ENCODE measurements around the gene UCHL1. TPM values are rescaled to one million over a fixed set of nuclear protein-coding genes. Genes with fewer than 3 reads are reported as not detected.
"Not testable (repeated sequence)": the region's sequence is repeated elsewhere in the genome, so short reads cannot be mapped to it uniquely, and the experiment has no call there.

The UCHL1 gene
- total RNA-seq, 2 experiments from 2014 or later: 0.34 to 0.37 TPM

DNA sequence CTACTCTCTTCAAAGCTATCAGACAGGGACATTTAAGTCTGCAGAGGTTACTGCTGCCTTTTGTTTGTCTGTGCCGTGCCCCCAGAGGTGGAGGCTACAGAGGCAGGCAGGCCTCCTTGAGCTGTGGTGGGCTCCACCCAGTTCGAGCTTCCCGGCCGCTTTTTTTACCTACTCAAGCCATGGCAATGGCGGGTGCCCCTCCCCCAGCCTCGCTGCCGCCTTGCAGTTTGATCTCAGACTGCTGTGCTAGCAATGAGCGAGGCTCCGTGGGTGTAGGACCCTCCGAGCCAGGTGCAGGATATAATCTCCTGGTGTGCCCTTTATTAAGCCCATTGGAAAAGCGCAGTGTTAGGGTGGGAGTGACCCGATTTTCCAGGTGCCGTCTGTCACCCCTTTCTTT lies 19.2 kb downstream of the UCHL1 start:
- H3K4me3 Mint-ChIP-seq; CTCF ChIA-PET; H3K36me3 Mint-ChIP-seq (ENCODE audit: low read depth); H3K27ac Mint-ChIP-seq; H3K27me3 Mint-ChIP-seq (ENCODE audit: low read depth); ATAC-seq; DNase-seq; POLR2A ChIA-PET; H3K9me3 Mint-ChIP-seq (ENCODE audit: insufficient read depth); H3K4me1 Mint-ChIP-seq (ENCODE audit: low read depth): not testable (repeated sequence)

DNA sequence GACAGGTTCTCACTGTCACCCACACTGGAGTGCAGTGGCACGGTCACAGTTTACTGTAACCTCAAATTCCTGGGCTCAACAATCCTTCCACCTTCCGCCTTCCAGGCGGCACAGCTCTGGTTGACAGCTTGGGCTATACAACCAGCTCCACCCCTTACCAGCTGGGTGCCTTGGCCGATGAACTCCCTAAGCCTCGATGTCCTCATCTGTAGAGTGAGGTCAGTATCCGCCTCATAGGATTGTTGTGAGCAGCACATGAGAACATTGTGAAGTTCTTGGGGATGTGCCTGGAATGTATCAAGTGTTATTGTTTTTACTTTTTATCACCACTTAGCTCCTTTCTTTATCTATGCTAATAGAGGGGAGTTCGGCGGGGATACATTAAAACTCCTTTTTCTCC lies 23.3 kb downstream of the UCHL1 start:
- H3K27ac Mint-ChIP-seq: no peak overlapping the region
- no peaks in the 10 kb centered on the region for H3K4me1 Mint-ChIP-seq (ENCODE audit: low read depth)
- POLR2A ChIA-PET: no interaction called here
- CTCF ChIA-PET: interaction anchor here (0.6 to 4.1 kb wide), 6 partner anchors 26 to 607 kb away, joined by 3 to 31 read pairs (median 4); no protein-coding TSS in a partner anchor
- H3K4me3 Mint-ChIP-seq: no peak overlapping the region
- H3K9me3 Mint-ChIP-seq (ENCODE audit: insufficient read depth): no peaks in the 10 kb centered on the region
- no peak for DNase-seq
- H3K27me3 Mint-ChIP-seq (ENCODE audit: low read depth): no peaks in the 10 kb centered on the region
- ATAC-seq: no peak
- H3K36me3 Mint-ChIP-seq (ENCODE audit: low read depth): no peaks in the 10 kb centered on the region

DNA sequence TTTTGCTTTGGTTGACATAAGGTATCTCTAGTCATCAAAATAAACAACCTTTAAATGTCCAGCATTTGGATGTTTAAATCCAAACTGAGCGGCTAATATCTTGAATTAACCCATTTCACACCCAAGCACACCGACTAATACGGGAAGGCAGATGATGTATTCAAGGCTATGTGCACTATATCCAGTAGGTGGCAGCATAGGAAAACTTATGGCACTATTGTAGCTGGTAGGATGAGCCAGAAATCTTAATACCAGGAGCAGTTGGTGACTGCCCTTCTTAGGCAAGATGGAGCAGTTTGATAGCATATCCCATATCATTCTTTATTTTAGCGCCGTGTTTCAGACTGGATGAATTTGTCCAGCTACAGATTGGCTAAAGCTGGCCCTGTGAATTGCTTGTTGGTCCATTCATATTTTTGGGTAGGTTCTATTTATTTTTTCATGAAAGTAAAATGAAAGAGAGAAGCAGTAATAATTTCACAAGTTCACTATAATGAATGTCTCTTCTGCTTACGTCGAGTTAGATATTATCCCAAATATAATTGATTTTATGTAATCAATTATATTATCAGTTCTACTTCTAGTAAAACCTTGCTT lies 24.4 kb downstream of the UCHL1 start:
- CTCF ChIA-PET: interaction anchor here (0.6 to 4.1 kb wide), 15 partner anchors 12 to 676 kb away, joined by 3 to 31 read pairs (median 3); no protein-coding TSS in a partner anchor
- no peaks in the 10 kb centered on the region for H3K27me3 Mint-ChIP-seq (ENCODE audit: low read depth)
- no peaks in the 10 kb centered on the region for H3K9me3 Mint-ChIP-seq (ENCODE audit: insufficient read depth)
- POLR2A ChIA-PET: no interaction called here
- peak; percentile 56 for DNase-seq
- no peaks in the 10 kb centered on the region for H3K36me3 Mint-ChIP-seq (ENCODE audit: low read depth)
- H3K4me1 Mint-ChIP-seq (ENCODE audit: low read depth): no peaks in the 10 kb centered on the region
- peak; percentile 79 for ATAC-seq
- H3K27ac Mint-ChIP-seq: no peak overlapping the region
- H3K4me3 Mint-ChIP-seq: no peak overlapping the region

DNA sequence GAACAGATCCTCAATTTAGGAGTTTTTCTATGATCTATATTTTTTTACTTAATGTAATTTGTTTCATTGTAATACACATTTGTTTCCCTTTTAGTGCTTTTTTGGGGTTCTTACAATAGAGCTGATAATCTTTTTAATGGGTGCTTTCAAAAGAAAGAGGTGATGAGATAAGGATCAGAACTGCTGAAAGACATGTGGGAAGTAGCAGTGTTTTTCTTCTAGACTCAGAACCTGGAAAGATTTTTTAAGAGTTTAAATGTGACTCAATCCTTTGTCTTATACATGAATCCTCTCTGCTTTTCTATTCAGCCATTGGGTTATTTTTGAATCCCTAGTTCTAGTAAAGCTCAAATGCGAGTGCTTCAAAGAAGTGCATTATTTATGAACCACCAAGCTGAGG lies 25.6 kb downstream of the UCHL1 start:
- H3K27ac Mint-ChIP-seq: no peak overlapping the region
- ATAC-seq (no peak), DNase-seq (no peak)
- no peaks in the 10 kb centered on the region for H3K4me1 Mint-ChIP-seq (ENCODE audit: low read depth)
- H3K36me3 Mint-ChIP-seq (ENCODE audit: low read depth): no peaks in the 10 kb centered on the region
- POLR2A ChIA-PET: no interaction called here
- no peaks in the 10 kb centered on the region for H3K27me3 Mint-ChIP-seq (ENCODE audit: low read depth)
- CTCF ChIA-PET: interaction anchor here (4.1 kb wide), 1 partner anchor 379 kb away, joined by 31 read pairs; no protein-coding TSS in a partner anchor
- H3K4me3 Mint-ChIP-seq: no peak overlapping the region
- H3K9me3 Mint-ChIP-seq (ENCODE audit: insufficient read depth): no peaks in the 10 kb centered on the region

DNA sequence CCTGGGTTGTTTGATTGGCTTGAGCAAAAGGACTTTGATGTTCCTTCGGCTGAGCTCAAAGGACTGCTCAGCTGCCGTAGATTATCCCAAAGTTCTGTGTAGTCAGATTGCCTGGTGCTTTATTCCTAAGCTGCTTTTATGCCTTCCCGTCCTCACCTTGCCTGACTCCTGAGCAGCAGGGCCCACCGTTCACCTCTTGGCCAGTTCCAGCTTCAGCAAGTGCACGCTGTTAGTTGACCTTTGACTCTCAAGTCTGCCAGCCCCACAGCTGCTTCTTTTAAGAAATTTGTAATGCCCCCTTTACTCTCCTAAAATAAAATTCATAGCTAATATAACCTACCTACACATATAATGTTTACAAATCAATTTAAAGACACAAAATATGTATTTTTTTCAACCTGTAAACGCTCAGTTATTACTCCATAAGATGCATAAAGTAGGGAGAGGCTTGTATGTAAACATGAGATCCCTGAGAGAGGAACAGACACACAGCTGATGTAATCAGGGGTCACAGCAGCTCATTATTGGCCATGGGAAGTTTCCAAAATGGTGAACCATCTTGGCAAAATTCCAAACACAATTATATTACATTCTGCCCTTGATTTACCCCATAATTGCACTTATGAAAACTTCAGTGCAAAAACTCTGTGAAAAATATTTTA lies 28.6 kb downstream of the UCHL1 start:
- ChIA-PET CTCF (interaction anchor here (1.5 kb wide), 1 partner anchor 376 kb away, joined by 4 read pairs; no protein-coding TSS in a partner anchor), POLR2A (no interaction called here)
- ATAC-seq: no peak
- no peaks in the 10 kb centered on the region for H3K4me1 Mint-ChIP-seq (ENCODE audit: low read depth)
- H3K27ac Mint-ChIP-seq: no peak overlapping the region
- no peak overlapping the region for H3K4me3 Mint-ChIP-seq
- no peak for DNase-seq
- no peaks in the 10 kb centered on the region for H3K27me3 Mint-ChIP-seq (ENCODE audit: low read depth)
- H3K9me3 Mint-ChIP-seq (ENCODE audit: insufficient read depth): no peaks in the 10 kb centered on the region
- H3K36me3 Mint-ChIP-seq (ENCODE audit: low read depth): no peaks in the 10 kb centered on the region

DNA sequence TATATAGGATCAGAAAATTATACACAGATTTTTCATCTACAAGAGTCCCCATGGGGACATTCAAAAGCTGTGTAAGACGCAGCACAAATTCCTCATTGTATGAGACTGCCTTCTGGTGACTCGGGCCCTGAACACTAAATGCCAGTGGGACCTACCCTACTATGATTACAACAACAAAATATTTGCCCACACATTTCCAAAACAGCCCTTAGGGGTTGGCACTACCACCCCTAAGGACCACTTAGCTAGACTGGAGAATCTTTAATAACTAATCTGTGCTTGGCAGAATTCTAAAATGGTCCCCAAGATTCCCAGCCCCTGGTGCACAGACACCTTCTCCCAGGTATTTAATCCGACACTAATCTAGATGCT lies 29.1 kb downstream of the UCHL1 start:
- POLR2A ChIA-PET: no interaction called here
- Mint-ChIP-seq H3K4me3 (no peak overlapping the region), H3K9me3 (ENCODE audit: insufficient read depth) (no peaks in the 10 kb centered on the region), H3K4me1 (ENCODE audit: low read depth) (no peaks in the 10 kb centered on the region), H3K36me3 (ENCODE audit: low read depth) (no peaks in the 10 kb centered on the region), H3K27ac (no peak overlapping the region), H3K27me3 (ENCODE audit: low read depth) (no peaks in the 10 kb centered on the region)
- DNase-seq (no peak), ATAC-seq (no peak)
- CTCF ChIA-PET: interaction anchor here (1.5 kb wide), 1 partner anchor 376 kb away, joined by 4 read pairs; no protein-coding TSS in a partner anchor

DNA sequence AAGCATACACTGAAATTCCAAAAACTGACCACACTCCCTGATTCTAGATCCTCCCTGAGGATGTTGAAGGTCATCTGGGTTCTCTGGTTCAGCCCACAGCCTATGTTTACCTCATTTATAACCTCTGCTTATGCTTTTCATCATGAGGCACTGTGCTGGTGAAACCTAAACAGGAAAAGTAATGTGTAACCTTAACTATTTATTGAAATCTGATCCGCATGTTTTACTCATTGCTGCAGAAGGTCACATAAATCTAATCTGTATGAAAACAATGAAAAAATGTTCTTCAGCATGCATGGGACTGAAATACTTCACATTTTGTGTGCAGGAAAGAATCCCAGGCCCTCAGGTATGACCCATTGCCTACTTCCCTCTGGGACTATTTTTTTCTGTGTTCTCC lies 30.3 kb downstream of the UCHL1 start:
- POLR2A ChIA-PET: no interaction called here
- no peaks in the 10 kb centered on the region for H3K27me3 Mint-ChIP-seq (ENCODE audit: low read depth)

DNA sequence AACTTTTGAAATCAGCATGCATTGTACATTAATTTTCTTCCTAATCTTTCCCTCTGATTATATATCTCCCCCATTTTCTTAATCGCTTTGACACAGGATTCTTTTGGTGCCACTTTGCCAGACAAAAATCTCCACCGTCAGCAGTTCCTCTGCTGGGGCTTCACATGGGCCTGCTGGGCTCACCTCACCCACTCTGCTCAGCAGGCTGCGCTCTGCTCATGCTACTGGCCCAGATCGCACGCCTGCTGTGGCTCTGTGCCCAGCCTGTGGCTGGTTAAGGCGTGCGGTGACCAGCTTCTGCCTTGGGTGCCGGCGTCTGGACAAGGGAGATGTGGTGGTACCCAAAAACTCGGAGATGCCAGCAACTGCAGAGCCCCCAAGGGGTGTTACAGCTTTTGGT lies 31.1 kb downstream of the UCHL1 start:
- DNase-seq (no peak), ATAC-seq (no peak)
- CTCF ChIA-PET: no interaction called here
- Mint-ChIP-seq H3K36me3 (ENCODE audit: low read depth) (no peaks in the 10 kb centered on the region), H3K27me3 (ENCODE audit: low read depth) (no peaks in the 10 kb centered on the region), H3K9me3 (ENCODE audit: insufficient read depth) (no peaks in the 10 kb centered on the region), H3K4me1 (ENCODE audit: low read depth) (no peaks in the 10 kb centered on the region), H3K27ac (no peak overlapping the region), H3K4me3 (no peak overlapping the region)
- POLR2A ChIA-PET: no interaction called here

More for the DNA sequence above, 30.3 kb downstream of the UCHL1 start:
- no peaks in the 10 kb centered on the region for H3K9me3 Mint-ChIP-seq (ENCODE audit: insufficient read depth)
- H3K27ac Mint-ChIP-seq: no peak overlapping the region
- CTCF ChIA-PET: no interaction called here
- DNase-seq (no peak), ATAC-seq (no peak)
- no peaks in the 10 kb centered on the region for H3K36me3 Mint-ChIP-seq (ENCODE audit: low read depth)
- H3K4me1 Mint-ChIP-seq (ENCODE audit: low read depth): no peaks in the 10 kb centered on the region
- H3K4me3 Mint-ChIP-seq: no peak overlapping the region

DNA sequence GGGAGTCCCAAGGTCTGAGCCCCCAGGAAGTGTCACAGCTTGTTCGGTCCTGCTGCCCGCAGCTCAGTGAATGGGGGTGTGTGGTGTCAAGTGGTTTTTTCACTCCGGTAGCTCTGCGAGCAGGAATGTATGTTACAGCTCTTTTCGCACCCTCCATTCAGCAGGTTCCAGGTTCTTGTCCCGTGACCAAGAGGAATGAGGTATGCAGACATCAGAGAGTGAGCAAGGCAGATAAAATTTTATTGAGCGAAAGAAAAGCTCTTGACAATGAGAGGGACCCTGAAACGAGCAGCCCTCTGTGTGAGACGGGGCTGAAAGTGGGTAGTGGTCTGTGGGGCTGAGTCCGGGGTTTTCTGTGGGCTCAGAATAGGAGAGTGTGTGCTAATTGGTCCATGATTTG lies 31.5 kb downstream of the UCHL1 start:
- no peaks in the 10 kb centered on the region for H3K27me3 Mint-ChIP-seq (ENCODE audit: low read depth)
- no peak for ATAC-seq
- H3K4me1 Mint-ChIP-seq (ENCODE audit: low read depth): no peaks in the 10 kb centered on the region
- no peak overlapping the region for H3K4me3 Mint-ChIP-seq
- no peaks in the 10 kb centered on the region for H3K36me3 Mint-ChIP-seq (ENCODE audit: low read depth)
- ChIA-PET CTCF (no interaction called here), POLR2A (no interaction called here)
- no peak overlapping the region for H3K27ac Mint-ChIP-seq
- H3K9me3 Mint-ChIP-seq (ENCODE audit: insufficient read depth): no peaks in the 10 kb centered on the region
- DNase-seq: no peak

DNA sequence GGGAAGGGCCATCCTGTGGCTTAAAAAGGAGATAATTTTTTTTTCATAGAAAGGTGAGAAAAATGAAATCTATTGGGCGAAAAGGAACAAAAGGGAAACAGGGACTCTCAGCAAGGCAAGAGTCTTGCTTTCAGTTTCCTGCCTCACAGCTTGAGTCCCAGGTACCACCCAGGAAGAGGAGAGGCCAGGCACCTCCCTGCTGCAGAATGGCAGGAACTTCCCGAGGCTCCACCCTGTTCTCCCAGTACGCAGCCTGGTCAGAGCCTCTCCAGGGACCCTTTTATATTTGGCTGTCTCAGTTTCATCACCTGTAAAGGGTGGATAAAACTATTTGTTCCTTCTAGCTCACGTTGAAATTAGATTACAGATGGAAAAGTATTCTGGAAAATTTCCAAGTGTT lies 33.8 kb downstream of the UCHL1 start:
- Mint-ChIP-seq H3K27ac (no peak overlapping the region), H3K4me3 (no peak overlapping the region), H3K9me3 (ENCODE audit: insufficient read depth) (peaks cover 8% of the 10 kb centered on the region), H3K36me3 (ENCODE audit: low read depth) (no peaks in the 10 kb centered on the region), H3K27me3 (ENCODE audit: low read depth) (no peaks in the 10 kb centered on the region), H3K4me1 (ENCODE audit: low read depth) (no peaks in the 10 kb centered on the region)
- no peak for ATAC-seq
- ChIA-PET POLR2A (interaction anchor here (0.5 kb wide), 1 partner anchor 21 kb away, joined by 3 read pairs; no protein-coding TSS in a partner anchor), CTCF (no interaction called here)
- DNase-seq: no peak

DNA sequence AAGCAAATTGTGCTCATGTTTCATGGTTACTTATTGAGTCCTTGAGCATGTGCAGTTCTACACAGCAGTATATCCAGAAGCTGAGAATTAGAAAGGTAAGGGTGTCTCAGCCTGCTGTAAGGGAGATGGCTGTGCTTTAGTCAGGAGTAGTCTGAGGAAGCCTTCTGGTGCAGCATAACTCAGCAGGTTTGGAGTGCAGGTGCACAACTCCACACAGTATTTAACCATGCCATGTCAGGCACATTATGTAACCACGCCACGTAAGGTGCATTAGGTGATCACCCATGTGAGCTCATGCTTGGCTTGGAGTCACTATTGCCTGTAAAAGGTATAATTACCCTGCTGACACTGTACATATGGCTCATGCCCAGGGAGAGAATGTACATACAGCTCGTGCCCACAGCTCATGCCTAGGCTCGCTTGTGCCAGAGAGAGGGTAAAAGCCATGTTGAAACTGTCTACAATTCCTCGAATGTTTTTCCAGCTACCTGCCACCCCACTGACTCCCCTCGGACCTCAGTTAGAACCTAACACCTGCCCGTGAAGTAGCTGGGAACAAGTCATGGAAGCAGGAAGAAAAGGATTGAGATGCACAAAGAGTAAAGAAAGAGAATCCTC lies 37.8 kb downstream of the UCHL1 start:
- POLR2A ChIA-PET: no interaction called here
- CTCF ChIA-PET: no interaction called here
- ATAC-seq: no peak
- Mint-ChIP-seq H3K4me3 (no peak overlapping the region), H3K27ac (no peak overlapping the region), H3K36me3 (ENCODE audit: low read depth) (no peaks in the 10 kb centered on the region), H3K4me1 (ENCODE audit: low read depth) (no peaks in the 10 kb centered on the region), H3K27me3 (ENCODE audit: low read depth) (no peaks in the 10 kb centered on the region), H3K9me3 (ENCODE audit: insufficient read depth) (peaks cover 10% of the 10 kb centered on the region)
- DNase-seq: no peak

DNA sequence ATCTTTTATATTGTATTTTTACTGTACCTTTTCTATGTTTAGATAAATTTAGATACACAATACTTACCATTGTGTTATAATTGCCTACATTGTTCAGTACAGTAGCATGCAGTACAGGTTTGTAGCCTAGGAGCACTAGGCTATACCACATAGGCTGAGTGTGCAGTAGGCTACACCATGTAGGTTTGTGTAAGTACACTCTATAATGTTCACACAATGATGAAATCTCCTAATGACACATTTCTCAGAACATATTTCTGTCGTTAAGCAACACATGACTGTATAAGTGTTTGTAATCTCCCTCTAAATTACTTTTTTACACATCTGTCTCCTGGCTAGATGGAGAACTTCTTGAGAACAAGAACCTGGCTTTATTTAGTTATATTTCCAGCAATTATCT lies 40.3 kb downstream of the UCHL1 start:
- Mint-ChIP-seq H3K9me3 (ENCODE audit: insufficient read depth) (peaks cover 10% of the 10 kb centered on the region), H3K27ac (no peak overlapping the region), H3K36me3 (ENCODE audit: low read depth) (no peaks in the 10 kb centered on the region), H3K4me3 (no peak overlapping the region), H3K4me1 (ENCODE audit: low read depth) (no peaks in the 10 kb centered on the region), H3K27me3 (ENCODE audit: low read depth) (no peaks in the 10 kb centered on the region)
- ATAC-seq: no peak
- no peak for DNase-seq
- ChIA-PET POLR2A (no interaction called here), CTCF (no interaction called here)

All from activated CD8-positive, alpha-beta T cell treated with anti-CD3 and anti-CD28 coated beads, Interleukin-2, amount 10 ng/mL, durations not matched to agents 7 days and 5 days (primary cell).